GM18867 (cell line): ENCODE results near the gene CYP2J2.
"Not testable (repeated sequence)": the region's sequence is repeated elsewhere in the genome, so short reads cannot be mapped to it uniquely, and the experiment has no call there.

ENCODE experiments used
- ATAC-seq: cut with Tn5 transposase; IDR thresholded peaks from one replicate; pipeline ENCODE4 v1.9.1; 2021; ENCODE audit warnings: mild to moderate bottlenecking, moderate library complexity; ENCODE audit not compliant: unreplicated experiment

The CYP2J2 gene

DNA sequence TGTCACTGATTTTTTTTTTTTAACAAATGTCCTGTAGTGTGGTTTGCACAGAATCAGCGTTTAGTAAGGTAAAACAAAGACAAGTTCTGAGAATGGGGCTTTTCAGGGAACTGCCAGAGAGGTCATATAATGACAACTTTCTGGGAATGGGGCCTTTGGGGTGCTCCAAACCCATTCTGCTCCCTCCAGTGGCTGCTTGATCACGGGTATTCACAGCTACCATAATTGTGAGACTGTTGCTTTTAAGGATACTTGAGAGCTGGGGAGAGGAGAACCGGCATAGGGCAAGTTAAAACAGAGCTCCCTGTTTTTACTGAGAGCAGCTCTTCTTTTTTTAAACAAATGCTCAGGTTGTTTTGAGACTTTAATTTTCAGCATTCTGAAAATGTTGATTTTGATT lies 48.2 kb downstream of the CYP2J2 start:
- ATAC-seq: no peak

DNA sequence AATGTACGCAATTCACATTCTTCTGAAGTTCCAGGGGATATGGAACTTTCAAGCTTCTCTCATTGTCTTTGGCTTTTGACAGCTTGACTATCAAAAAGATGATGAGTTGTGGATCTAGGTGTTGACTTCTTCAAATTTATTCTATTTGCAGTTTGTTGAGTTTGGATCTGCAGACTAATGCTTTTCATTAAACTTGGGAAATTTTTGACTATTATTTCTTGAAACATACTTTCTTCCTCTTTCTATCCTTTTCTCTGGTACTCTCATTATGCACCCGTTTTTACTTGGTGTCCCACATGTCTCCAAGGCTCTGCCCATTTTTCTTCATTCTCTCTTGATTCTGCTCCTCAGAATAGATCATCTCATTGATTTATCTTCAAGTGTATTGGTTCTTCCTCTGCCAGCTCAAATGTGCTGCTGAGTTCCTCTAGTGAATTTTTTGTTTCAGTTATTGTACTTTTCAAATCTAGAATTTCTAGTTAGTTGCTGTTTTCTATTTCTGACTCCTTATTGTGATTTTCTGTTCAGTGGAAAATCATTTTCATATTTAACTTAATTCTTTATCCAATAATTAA lies 49.4 kb downstream of the CYP2J2 start:
- ATAC-seq: no peak

DNA sequence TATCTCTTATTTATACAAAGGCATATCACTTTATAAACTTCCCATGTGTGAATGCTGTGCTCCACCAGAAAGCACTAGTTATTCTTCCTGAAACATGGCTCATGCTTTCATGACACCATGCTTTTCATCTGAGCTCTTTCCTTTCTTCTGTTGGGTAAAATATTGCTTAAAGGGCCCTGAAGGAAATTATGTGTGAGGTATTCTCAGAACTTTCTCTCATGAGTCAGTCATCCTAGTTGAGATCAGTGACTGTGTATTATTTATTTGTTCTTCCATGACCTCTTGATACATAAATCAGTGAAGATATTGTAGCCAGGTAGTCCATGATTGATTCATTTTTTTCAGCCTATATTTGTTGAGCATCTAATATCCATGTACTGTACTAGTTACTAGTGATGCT lies 54.8 kb downstream of the CYP2J2 start:
- no peak for ATAC-seq

DNA sequence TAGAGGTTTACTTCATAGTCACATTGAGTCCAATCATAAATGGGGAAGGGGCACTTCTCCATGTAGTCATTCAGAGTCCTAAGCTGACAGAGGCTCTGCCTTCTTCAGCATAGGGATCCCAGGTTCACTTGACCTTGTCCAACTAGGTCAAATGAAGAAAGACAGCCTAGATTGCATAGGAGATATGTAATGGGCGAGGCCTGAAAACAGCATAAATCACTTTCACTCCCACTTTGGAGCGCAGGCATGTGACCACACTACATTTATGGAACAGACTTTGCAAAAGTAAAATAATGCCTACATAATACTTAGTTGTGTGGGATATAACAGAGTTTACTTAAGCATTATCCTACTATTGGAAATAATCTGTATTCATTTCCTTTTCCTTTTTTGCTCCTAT lies 60.1 kb downstream of the CYP2J2 start:
- no peak for ATAC-seq

DNA sequence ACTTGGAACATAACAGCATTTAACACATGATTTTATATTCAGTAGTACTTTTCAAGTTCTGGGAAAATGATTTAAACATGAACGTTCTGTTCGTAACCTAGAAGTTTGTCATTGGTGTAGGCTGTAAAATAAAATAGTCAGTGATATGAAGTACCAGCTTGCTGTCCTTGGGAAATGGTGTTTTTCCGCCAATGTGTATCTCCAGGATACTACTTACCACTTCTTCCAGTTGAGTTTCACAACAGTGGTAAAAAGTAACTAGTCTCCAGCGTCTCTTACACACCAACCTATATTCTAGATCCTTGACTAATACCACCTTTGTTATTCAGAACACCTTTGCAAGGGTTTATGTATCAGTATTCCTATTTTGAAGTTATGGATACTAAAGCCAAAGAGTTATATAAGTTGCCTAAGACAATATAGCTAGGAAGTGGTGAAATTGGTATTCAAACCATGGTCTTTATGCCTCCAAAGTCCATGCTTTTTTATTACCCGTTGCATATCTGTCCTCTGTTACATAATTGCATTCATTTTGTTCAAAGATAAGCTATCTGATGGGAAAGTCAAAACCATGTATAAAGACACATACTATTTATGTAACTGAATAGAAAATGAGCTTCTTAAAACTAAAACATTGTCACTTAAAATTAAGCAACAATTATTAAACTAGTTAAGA lies 68.8 kb downstream of the CYP2J2 start:
- ATAC-seq: no peak

DNA sequence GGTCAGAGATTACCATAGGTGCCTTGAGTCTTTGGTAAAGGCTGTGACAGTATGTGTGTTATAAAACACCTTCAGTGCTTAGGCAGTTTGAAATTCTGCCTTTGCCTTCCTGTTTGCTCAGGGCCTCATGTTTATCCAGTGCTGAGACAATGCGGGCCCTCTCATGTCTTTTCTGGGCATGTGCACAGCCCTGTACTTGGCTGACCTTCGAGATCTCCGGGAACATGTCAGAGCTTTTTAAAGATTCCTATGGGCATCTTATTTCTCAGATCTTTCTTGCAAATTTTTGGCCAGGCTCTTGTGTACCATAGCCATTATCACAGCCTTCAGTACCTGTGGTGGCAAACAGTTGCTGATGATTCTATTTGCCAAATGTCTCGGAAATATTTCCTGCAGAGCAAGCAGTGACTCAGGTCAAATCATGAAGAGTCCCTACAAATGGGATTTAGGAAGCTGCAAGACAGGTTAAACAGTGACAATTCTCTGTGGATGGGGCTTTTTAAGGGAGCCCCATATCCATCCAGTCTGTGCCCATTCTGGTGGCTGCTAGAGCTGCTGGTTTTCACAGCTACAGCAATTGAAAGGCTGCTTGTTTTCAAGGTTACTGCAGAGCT lies 69.7 kb downstream of the CYP2J2 start:
- no peak for ATAC-seq

DNA sequence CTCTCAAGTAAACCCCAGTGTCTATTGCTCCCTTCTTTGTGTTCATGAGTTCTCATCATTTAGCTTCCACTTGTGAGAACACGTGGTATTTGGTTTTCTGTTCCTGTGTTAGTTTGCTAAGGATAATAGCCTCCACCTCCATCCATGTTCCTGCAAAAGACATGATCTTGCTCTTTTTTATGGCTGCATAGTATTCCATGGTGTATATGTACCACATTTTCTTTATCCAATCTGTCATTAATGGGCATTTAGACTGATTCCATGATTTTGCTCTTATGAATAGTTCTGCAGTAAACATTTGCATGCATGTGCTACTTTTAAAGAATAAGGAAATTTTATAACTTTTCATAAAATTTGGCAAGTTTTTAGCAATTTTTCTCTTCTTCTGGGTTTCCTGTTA lies 71.3 kb downstream of the CYP2J2 start:
- ATAC-seq: not testable (repeated sequence)

DNA sequence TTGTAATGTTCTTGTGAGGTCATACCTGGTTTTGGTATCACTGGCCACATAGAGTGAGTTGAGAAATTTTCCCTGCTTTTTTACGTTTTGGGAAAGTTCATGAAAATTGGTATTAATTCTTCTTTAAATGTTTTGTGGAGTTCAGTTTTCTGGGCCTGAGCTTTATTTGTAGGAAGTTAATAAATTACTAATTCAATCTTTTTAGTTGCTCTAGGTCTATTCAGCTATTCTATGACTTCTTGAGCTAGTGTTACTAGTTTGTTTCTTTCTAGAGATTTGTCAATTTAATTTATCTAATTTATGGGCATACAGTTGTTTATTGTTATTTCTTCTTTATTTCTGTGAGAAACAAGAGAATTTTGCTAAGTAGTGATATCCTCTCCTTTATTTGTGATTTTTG lies 74.5 kb downstream of the CYP2J2 start:
- ATAC-seq: no peak

DNA sequence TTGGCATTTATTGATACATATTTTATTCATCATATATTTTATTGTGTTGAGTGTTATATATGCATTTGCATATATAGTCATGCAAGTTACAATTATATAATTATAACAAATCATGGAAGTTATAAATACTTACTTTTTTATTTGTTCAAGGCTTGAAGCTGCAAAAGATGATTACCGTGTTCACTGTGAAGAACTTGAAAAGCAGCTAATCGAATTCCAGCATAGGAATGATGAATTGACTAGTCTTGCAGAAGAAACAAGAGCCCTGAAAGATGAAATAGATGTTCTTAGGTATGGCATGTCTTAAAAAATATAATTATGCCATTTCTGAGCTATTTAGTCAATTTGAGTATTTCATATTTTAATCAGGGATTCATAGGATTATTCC lies 79.7 kb downstream of the CYP2J2 start:
- no peak for ATAC-seq

DNA sequence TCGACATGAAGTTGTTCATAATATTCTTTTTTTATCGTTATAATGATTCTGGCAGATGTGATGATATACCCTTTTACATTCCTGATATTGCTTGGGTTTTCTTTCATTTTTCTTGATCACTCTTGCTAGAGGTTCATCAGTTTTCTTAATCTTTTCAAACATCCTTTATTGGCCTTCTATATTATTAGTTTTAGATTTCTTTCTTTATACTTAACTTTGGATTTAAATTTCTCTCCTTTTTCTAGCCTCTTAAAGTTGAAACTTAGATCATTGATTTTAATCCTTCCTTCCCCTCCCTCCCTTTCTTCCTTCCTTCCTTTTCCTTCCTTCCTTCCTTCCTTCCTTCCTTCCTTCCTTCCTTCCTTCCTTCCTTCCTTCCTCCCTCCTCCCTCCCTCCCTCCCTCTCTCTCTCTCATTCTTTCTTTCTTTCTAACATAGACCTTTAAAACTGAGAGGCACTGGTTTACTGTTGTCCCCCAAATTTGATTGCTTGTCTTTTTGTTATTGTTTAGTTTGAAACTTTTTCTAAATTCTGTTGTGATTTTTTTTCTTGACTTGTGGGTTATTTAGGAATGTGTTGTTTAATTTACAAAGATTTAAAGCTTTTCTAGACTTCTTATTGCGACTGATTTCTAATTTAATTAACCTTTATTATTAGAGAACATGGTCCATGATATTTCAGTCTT lies 80.2 kb downstream of the CYP2J2 start:
- no peak for ATAC-seq

DNA sequence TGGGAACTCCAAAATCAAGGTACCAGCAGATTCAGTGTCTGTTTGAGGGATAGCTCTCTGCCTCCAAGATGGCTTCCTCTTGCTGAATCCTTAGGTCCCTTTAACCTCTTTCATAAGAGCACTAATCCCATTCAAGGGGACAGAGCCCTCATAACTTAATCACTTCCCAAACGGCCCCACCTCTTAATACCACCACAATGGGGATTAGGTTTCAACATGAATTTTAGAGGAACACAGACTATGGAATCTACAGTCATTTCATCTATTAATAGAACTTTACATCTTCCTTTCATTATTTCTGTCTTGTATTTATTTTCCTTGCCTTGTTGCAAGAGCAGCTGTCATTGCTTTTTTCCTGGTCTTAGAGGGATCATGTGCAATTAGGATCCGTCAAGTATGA lies 81.5 kb downstream of the CYP2J2 start:
- ATAC-seq: no peak
